GM23338 (cell line): ENCODE measurements around the gene FAM76B. TPM values are rescaled to one million over a fixed set of nuclear protein-coding genes. Genes with fewer than 3 reads are reported as not detected.

Experiments used
- ATAC-seq: fragments of 200-7000 bp; cut with Tn5 transposase; 3 replicates; pipeline ENCODE4 v1.9.1; 2020
- DNase-seq: peaks from one replicate; pipeline ENCODE4 v3.0.0-alpha.2; 2015; ENCODE audit warnings: low spot score
- H2AFZ ChIP-seq: fragments of 200-600 bp; sonication (generic); 2 replicates; pipeline ENCODE4 v1.8.0; 2016; ENCODE audit warnings: antibody characterized with exemption, mild to moderate bottlenecking, moderate library complexity
- H3F3A ChIP-seq: fragments of 200-600 bp; sonication (generic); replicated peaks from 2 replicates; pipeline ENCODE4 v1.8.0; 2017; ENCODE audit warnings: antibody characterized with exemption, mixed run types, low read depth
- H3K27ac ChIP-seq: fragments of 200-600 bp; sonication (generic); 2 replicates; pipeline ENCODE4 v1.6.1; 2016; ENCODE audit warnings: low read depth
- H3K27me3 ChIP-seq: fragments of 200-600 bp; sonication (generic); 2 replicates; pipeline ENCODE4 v1.8.0; 2016; ENCODE audit warnings: mild to moderate bottlenecking, mixed run types, moderate library complexity; ENCODE audit not compliant: insufficient read depth
- H3K36me3 ChIP-seq: fragments of 200-600 bp; sonication (generic); 2 replicates; pipeline ENCODE4 v1.8.0; 2016; ENCODE audit warnings: mild to moderate bottlenecking; ENCODE audit not compliant: insufficient read depth
- H3K4me1 ChIP-seq: fragments of 200-600 bp; sonication (generic); 2 replicates; pipeline ENCODE4 v1.8.0; 2016; ENCODE audit warnings: mild to moderate bottlenecking, moderate library complexity; ENCODE audit not compliant: insufficient read depth
- H3K4me2 ChIP-seq: fragments of 200-600 bp; sonication (generic); 2 replicates; pipeline ENCODE4 v1.7.1; 2017; ENCODE audit warnings: mixed run types
- H3K4me3 ChIP-seq: fragments of 200-600 bp; sonication (generic); 2 replicates; pipeline ENCODE4 v1.6.1; 2016; ENCODE audit warnings: mixed run types
- H3K79me2 ChIP-seq: fragments of 200-600 bp; sonication (generic); replicated peaks from 2 replicates; pipeline ENCODE4 v1.8.0; 2017; ENCODE audit warnings: mild to moderate bottlenecking; ENCODE audit not compliant: insufficient read depth
- H3K9me2 ChIP-seq: fragments of 200-600 bp; sonication (generic); 2 replicates; pipeline ENCODE4 v1.8.0; 2017; ENCODE audit not compliant: insufficient read depth
- H4K20me1 ChIP-seq: fragments of 200-600 bp; sonication (generic); replicated peaks from 2 replicates; pipeline ENCODE4 v1.8.0; 2017; ENCODE audit warnings: mild to moderate bottlenecking; ENCODE audit not compliant: insufficient read depth
- H3K27ac Mint-ChIP-seq: 2 replicates; pipeline ENCODE4 v1.8.0; 2020; ENCODE audit warnings: inconsistent platforms, mild to moderate bottlenecking, moderate library complexity, mixed read lengths
- H3K27me3 Mint-ChIP-seq: 3 replicates; pipeline ENCODE4 v1.8.0; 2022; ENCODE audit warnings: low read depth, mild to moderate bottlenecking, moderate library complexity, mixed read lengths, inconsistent platforms; ENCODE audit not compliant: insufficient read depth, poor library complexity
- H3K36me3 Mint-ChIP-seq: 3 replicates; pipeline ENCODE4 v1.8.0; 2021; ENCODE audit warnings: low read depth, mild to moderate bottlenecking, inconsistent platforms, moderate library complexity, mixed read lengths
- H3K4me1 Mint-ChIP-seq: 3 replicates; pipeline ENCODE4 v1.8.0; 2020; ENCODE audit warnings: mild to moderate bottlenecking, inconsistent platforms, mixed read lengths
- H3K4me3 Mint-ChIP-seq: 3 replicates; pipeline ENCODE4 v1.8.0; 2021; ENCODE audit warnings: moderate library complexity, mild to moderate bottlenecking, inconsistent platforms, mixed read lengths
- H3K9me3 Mint-ChIP-seq: 3 replicates; pipeline ENCODE4 v1.8.0; 2020; ENCODE audit warnings: moderate library complexity, mild to moderate bottlenecking, inconsistent platforms, mixed read lengths
- CREB1 ChIP-seq: fragments of 250-450 bp; sonication (Bioruptor Pico); IDR thresholded peaks from 2 replicates; pipeline ENCODE4 v1.5.0; 2020; ENCODE audit warnings: low read depth, mild to moderate bottlenecking, moderate library complexity
- EZH2phosphoT487 ChIP-seq: fragments of 200-600 bp; sonication (generic); IDR thresholded peaks from one replicate; pipeline ENCODE4 v1.8.1; 2018; ENCODE audit warnings: antibody characterized with exemption; ENCODE audit not compliant: unreplicated experiment
- JUNB ChIP-seq: IDR thresholded peaks from one replicate; pipeline ENCODE4 v1.6.1; 2016; ENCODE audit warnings: antibody characterized with exemption; ENCODE audit not compliant: unreplicated experiment
- NANOG ChIP-seq: IDR thresholded peaks from 2 replicates; pipeline ENCODE4 v1.6.1; 2016; ENCODE audit warnings: antibody characterized with exemption, borderline replicate concordance
- POLR2AphosphoS5 ChIP-seq: IDR thresholded peaks from 2 replicates; pipeline ENCODE4 v1.6.1; 2016; ENCODE audit warnings: antibody characterized with exemption, low read depth
- STAT1 ChIP-seq: IDR thresholded peaks from one replicate; pipeline ENCODE4 v1.6.1; 2016; ENCODE audit warnings: antibody characterized with exemption; ENCODE audit not compliant: unreplicated experiment
- ZNF114 ChIP-seq: fragments of 250-450 bp; sonication (Bioruptor Pico); IDR thresholded peaks from 2 replicates; pipeline ENCODE4 v1.5.0; 2020; ENCODE audit warnings: mild to moderate bottlenecking, moderate library complexity
- ZNF331 ChIP-seq: fragments of 250-450 bp; sonication (Bioruptor Pico); IDR thresholded peaks from 2 replicates; pipeline ENCODE4 v1.5.0; 2020; ENCODE audit warnings: low read depth, mild to moderate bottlenecking, moderate library complexity
- polyA plus RNA-seq: library from polyadenylated mRNA; unstranded; fragments of >200 nt; fragmentation: Nextera tagmentation; extraction: Ambion mirVana; gene quantifications from 2 replicates; pipeline ENCODE4 v1.2.1, GENCODE V29; 2016
- total RNA-seq: library from RNA; depleted of rRNA; stranded (reverse); fragments of >200 nt; shearing (Covaris generic); gene quantifications from 2 replicates; pipeline ENCODE4 v1.2.3, GENCODE V29; 2014
- TF ChIP-seq, protein P1 (sequence below): fragments of 250-450 bp; sonication (Bioruptor Pico); IDR thresholded peaks from 2 replicates; pipeline ENCODE4 v1.5.0; 2020; ENCODE audit warnings: mild to moderate bottlenecking, moderate library complexity
- TF ChIP-seq, protein P2 (sequence below): IDR thresholded peaks from 2 replicates; pipeline ENCODE4 v1.6.1; 2016; ENCODE audit warnings: antibody characterized with exemption
- TF ChIP-seq, protein P3 (sequence below): IDR thresholded peaks from one replicate; pipeline ENCODE4 v1.6.1; 2018; ENCODE audit warnings: antibody characterized with exemption; ENCODE audit not compliant: unreplicated experiment

Gene FAM76B
- total and polyA plus RNA-seq, 2 experiments from 2014 or later: 21.1 to 37.9 TPM

DNA sequence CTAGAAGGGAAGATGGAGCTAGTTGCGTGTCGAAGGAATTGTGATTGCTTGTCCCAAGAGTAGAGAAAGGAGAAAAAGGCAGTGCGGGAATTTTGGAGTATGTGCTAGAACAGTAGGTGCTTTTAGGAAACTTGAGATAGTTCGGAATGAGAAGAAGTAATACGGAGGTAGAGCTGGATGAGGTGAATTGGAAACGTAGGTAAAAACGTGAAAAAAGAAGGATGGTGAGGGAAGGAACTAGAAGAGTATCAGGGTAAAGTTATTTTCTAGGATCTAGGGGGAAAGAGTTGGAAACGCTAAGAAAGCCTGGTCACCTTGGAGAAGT, 2.1 kb upstream of the FAM76B start:
- Mint-ChIP-seq H3K4me1 (peaks cover 37% of the 10 kb centered on the region), H3K4me3 (peak overlapping the region; percentile 98), H3K27me3 (peaks cover 8% of the 10 kb centered on the region), H3K9me3 (0 out of 3 replicates have a peak, but pooled peaks cover 4% of the 10 kb centered on the region), H3K36me3 (peaks cover 17% of the 10 kb centered on the region; the same call in 2 of the 3 replicates), H3K27ac (no peak overlapping the region)
- no peaks in the 10 kb centered on the region for H3K9me2 ChIP-seq
- peak overlapping the region; percentile 98; the same call in 1 of the 2 replicates for H3K27ac ChIP-seq
- H3K4me1 ChIP-seq: peaks cover 17% of the 10 kb centered on the region
- H4K20me1 ChIP-seq: peaks cover 27% of the 10 kb centered on the region; the same call in 1 of the 2 replicates
- DNase-seq (no peak), ATAC-seq (no peak)
- peaks cover 72% of the 10 kb centered on the region for H3K79me2 ChIP-seq
- no peaks in the 10 kb centered on the region for H3K27me3 ChIP-seq
- no peaks in the 10 kb centered on the region; the same call in 1 of the 2 replicates for H3K36me3 ChIP-seq
- H3F3A ChIP-seq: 0 out of 2 replicates have a peak, but pooled peaks cover 5% of the 10 kb centered on the region
- H3K4me3 ChIP-seq: peak overlapping the region; percentile 92
- H3K4me2 ChIP-seq: peak overlapping the region; percentile 91
- TF ChIP-seq CREB1 (CRISPR knock-in tag) (no peak), ZNF331 (CRISPR knock-in tag) (no peak), STAT1 (no peak), NANOG (no peak), POLR2AphosphoS5 (no peak), JUNB (no peak), EZH2phosphoT487 (no peak), ZNF114 (CRISPR knock-in tag) (no peak)
- TF ChIP-seq, protein P1, sequence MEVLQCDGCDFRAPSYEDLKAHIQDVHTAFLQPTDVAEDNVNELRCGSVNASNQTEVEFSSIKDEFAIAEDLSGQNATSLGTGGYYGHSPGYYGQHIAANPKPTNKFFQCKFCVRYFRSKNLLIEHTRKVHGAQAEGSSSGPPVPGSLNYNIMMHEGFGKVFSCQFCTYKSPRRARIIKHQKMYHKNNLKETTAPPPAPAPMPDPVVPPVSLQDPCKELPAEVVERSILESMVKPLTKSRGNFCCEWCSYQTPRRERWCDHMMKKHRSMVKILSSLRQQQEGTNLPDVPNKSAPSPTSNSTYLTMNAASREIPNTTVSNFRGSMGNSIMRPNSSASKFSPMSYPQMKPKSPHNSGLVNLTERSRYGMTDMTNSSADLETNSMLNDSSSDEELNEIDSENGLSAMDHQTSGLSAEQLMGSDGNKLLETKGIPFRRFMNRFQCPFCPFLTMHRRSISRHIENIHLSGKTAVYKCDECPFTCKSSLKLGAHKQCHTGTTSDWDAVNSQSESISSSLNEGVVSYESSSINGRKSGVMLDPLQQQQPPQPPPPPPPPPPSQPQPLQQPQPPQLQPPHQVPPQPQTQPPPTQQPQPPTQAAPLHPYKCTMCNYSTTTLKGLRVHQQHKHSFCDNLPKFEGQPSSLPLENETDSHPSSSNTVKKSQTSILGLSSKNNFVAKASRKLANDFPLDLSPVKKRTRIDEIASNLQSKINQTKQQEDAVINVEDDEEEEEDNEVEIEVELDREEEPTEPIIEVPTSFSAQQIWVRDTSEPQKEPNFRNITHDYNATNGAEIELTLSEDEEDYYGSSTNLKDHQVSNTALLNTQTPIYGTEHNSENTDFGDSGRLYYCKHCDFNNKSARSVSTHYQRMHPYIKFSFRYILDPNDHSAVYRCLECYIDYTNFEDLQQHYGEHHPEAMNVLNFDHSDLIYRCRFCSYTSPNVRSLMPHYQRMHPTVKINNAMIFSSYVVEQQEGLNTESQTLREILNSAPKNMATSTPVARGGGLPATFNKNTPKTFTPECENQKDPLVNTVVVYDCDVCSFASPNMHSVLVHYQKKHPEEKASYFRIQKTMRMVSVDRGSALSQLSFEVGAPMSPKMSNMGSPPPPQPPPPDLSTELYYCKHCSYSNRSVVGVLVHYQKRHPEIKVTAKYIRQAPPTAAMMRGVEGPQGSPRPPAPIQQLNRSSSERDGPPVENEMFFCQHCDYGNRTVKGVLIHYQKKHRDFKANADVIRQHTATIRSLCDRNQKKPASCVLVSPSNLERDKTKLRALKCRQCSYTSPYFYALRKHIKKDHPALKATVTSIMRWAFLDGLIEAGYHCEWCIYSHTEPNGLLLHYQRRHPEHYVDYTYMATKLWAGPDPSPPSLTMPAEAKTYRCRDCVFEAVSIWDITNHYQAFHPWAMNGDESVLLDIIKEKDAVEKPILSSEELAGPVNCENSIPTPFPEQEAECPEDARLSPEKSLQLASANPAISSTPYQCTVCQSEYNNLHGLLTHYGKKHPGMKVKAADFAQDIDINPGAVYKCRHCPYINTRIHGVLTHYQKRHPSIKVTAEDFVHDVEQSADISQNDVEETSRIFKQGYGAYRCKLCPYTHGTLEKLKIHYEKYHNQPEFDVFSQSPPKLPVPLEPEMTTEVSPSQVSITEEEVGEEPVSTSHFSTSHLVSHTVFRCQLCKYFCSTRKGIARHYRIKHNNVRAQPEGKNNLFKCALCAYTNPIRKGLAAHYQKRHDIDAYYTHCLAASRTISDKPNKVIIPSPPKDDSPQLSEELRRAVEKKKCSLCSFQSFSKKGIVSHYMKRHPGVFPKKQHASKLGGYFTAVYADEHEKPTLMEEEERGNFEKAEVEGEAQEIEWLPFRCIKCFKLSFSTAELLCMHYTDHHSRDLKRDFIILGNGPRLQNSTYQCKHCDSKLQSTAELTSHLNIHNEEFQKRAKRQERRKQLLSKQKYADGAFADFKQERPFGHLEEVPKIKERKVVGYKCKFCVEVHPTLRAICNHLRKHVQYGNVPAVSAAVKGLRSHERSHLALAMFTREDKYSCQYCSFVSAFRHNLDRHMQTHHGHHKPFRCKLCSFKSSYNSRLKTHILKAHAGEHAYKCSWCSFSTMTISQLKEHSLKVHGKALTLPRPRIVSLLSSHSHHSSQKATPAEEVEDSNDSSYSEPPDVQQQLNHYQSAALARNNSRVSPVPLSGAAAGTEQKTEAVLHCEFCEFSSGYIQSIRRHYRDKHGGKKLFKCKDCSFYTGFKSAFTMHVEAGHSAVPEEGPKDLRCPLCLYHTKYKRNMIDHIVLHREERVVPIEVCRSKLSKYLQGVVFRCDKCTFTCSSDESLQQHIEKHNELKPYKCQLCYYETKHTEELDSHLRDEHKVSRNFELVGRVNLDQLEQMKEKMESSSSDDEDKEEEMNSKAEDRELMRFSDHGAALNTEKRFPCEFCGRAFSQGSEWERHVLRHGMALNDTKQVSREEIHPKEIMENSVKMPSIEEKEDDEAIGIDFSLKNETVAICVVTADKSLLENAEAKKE (CRISPR knock-in tag): no peak
- TF ChIP-seq, protein P2, sequence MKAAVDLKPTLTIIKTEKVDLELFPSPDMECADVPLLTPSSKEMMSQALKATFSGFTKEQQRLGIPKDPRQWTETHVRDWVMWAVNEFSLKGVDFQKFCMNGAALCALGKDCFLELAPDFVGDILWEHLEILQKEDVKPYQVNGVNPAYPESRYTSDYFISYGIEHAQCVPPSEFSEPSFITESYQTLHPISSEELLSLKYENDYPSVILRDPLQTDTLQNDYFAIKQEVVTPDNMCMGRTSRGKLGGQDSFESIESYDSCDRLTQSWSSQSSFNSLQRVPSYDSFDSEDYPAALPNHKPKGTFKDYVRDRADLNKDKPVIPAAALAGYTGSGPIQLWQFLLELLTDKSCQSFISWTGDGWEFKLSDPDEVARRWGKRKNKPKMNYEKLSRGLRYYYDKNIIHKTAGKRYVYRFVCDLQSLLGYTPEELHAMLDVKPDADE: no peak
- TF ChIP-seq, protein P3, sequence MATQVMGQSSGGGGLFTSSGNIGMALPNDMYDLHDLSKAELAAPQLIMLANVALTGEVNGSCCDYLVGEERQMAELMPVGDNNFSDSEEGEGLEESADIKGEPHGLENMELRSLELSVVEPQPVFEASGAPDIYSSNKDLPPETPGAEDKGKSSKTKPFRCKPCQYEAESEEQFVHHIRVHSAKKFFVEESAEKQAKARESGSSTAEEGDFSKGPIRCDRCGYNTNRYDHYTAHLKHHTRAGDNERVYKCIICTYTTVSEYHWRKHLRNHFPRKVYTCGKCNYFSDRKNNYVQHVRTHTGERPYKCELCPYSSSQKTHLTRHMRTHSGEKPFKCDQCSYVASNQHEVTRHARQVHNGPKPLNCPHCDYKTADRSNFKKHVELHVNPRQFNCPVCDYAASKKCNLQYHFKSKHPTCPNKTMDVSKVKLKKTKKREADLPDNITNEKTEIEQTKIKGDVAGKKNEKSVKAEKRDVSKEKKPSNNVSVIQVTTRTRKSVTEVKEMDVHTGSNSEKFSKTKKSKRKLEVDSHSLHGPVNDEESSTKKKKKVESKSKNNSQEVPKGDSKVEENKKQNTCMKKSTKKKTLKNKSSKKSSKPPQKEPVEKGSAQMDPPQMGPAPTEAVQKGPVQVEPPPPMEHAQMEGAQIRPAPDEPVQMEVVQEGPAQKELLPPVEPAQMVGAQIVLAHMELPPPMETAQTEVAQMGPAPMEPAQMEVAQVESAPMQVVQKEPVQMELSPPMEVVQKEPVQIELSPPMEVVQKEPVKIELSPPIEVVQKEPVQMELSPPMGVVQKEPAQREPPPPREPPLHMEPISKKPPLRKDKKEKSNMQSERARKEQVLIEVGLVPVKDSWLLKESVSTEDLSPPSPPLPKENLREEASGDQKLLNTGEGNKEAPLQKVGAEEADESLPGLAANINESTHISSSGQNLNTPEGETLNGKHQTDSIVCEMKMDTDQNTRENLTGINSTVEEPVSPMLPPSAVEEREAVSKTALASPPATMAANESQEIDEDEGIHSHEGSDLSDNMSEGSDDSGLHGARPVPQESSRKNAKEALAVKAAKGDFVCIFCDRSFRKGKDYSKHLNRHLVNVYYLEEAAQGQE: no peak
- H2AFZ ChIP-seq: no peak overlapping the region
